HUES64 (cell line): ENCODE results near the gene PYGO1.

ENCODE experiments used
- H3K27ac ChIP-seq: 2 replicates; pipeline ENCODE4 v1.7.0; 2013; ENCODE audit warnings: low read depth, low read length, inconsistent platforms
- H3K27me3 ChIP-seq: 2 replicates; pipeline ENCODE4 v1.6.1; 2013; ENCODE audit warnings: mild to moderate bottlenecking, low read length; ENCODE audit not compliant: insufficient read depth
- H3K36me3 ChIP-seq: 2 replicates; pipeline ENCODE4 v1.6.1; 2013; ENCODE audit warnings: mild to moderate bottlenecking, low read length; ENCODE audit not compliant: insufficient read depth
- H3K4me1 ChIP-seq: 2 replicates; pipeline ENCODE4 v1.6.1; 2013; ENCODE audit warnings: mild to moderate bottlenecking, low read length, moderate library complexity; ENCODE audit not compliant: insufficient read depth
- H3K4me3 ChIP-seq: 2 replicates; pipeline ENCODE4 v1.5.1; 2013; ENCODE audit warnings: mild to moderate bottlenecking, low read length, moderate library complexity
- H3K9ac ChIP-seq: 2 replicates; pipeline ENCODE4 v1.6.1; 2013; ENCODE audit warnings: mild to moderate bottlenecking, low read depth, low read length
- H3K9me3 ChIP-seq: 2 replicates; pipeline ENCODE4 v1.6.1; 2013; ENCODE audit warnings: low read depth, low read length; ENCODE audit not compliant: insufficient read depth
- WGBS: fragments of 150-250, 120-280 bp; methylation state at CpG from one replicate; pipeline ENCODE4 v1.1.7; 2013; ENCODE audit warnings: missing lambda C conversion rate; 5-methylcytosine and 5-hydroxymethylcytosine counted together

The PYGO1 gene

GRCh38 chr15:55573224-55573623, 14.9 kb downstream of the PYGO1 start:
- H3K9ac ChIP-seq = no peak overlapping the region
- H3K27ac ChIP-seq = no peak overlapping the region
- H3K4me1 ChIP-seq = no peaks in the 10 kb centered on the region
- no peak overlapping the region for H3K4me3 ChIP-seq
- H3K9me3 ChIP-seq = peaks cover 7% of the 10 kb centered on the region
- H3K27me3 ChIP-seq = no peaks in the 10 kb centered on the region
- H3K36me3 ChIP-seq = no peaks in the 10 kb centered on the region

DNA sequence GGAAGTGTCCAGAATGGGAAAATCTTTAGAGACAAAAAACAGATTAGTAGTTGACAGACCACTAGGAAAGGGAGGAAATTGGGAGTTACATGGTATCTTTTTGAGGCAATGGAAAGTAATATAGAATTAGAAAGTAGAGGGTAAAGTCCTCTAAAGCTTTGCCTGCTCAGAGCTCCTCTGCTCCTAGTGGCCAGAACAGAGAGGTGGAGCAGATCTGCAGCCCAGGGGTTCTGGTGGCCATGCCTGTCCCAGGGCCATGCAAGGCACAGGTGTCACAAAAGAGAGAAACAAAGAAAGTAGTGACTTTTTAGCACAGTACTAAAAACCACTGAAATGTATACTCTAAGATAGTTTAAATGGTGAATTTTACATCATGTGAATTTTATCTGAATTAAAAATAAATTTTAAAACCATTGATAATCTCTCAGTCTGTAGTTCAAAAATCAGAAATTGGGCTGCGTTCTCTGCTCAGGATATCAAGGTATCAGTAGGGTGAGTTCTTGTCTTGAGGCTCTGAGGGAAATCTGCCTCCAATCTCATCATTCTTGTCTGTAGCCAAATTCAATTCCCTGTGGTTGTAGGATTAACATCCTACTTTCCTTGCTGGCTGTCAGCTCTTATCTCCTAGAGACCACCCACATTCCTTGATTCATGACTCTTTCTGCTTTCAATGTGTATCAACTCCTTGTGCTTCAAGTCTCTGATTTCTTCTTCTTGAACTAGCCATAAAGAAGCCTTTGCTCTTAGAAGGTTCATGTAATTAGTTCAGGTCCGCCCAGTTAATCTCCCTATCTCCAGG, 23.6 kb downstream of the PYGO1 start:
- Histone ChIP-seq H3K9me3 (no peaks in the 10 kb centered on the region), H3K36me3 (no peaks in the 10 kb centered on the region), H3K27me3 (no peaks in the 10 kb centered on the region), H3K9ac (no peak overlapping the region), H3K4me1 (no peaks in the 10 kb centered on the region), H3K4me3 (no peak overlapping the region), H3K27ac (no peak overlapping the region)
- 86% methylated on average over 2 of the region's 2 CpGs for WGBS

DNA sequence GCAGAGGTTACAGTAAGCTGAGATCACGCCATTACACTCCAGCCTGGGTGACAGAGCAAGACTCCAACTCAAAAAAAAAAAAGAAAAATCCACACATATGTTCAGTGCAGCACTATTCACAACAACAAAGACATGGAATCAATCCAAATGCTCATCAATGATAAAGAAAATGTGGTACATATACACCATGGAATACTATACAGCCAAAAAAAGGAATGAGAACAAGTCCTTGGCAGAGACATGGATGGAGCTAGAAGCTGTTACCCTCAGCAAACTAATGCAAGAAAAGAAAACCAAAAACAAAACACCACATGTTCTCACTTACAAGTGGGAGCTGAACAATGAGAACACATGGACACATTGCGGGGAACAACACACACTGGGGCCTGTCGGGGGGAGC, 25.5 kb downstream of the PYGO1 start:
- H3K36me3 ChIP-seq = no peaks in the 10 kb centered on the region
- no peaks in the 10 kb centered on the region for H3K4me1 ChIP-seq
- no peak overlapping the region for H3K27ac ChIP-seq
- 61% methylated on average over 3 of the region's 3 CpGs for WGBS
- no peak overlapping the region for H3K4me3 ChIP-seq
- H3K9ac ChIP-seq = no peak overlapping the region
- H3K27me3 ChIP-seq = no peaks in the 10 kb centered on the region
- no peaks in the 10 kb centered on the region for H3K9me3 ChIP-seq

GRCh38 chr15:55555089-55555488, 33.1 kb downstream of the PYGO1 start:
- 96% methylated on average over 4 of the region's 4 CpGs for WGBS
- no peak overlapping the region for H3K27ac ChIP-seq

DNA sequence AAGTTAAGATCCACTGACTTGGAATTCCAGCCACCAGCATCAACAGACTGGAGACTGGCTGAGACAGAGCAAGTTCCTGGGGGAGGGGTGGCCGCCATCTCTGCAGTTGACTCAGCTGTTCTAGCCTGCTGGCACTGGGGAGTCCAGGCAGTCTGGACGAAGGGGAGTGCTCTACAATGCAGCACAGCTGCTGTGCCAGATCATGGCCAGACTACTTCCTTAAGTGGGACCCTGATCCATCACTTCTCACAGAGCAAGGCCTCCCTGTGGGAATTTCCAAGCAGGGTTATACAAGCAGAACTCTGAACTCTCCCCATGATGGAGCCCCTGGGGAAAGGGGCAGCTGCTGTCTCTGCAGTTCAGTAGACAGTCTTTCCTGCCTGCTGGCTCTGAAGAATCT, 35.2 kb downstream of the PYGO1 start:
- Histone ChIP-seq H3K9me3 (peaks cover 21% of the 10 kb centered on the region; the same call in 1 of the 2 replicates), H3K9ac (no peak overlapping the region), H3K4me1 (peaks cover 6% of the 10 kb centered on the region; the same call in 1 of the 2 replicates), H3K27me3 (no peaks in the 10 kb centered on the region), H3K36me3 (no peaks in the 10 kb centered on the region), H3K4me3 (no peak overlapping the region), H3K27ac (no peak overlapping the region; the same call in 1 of the 2 replicates)
- WGBS = 76% methylated on average over 2 of the region's 2 CpGs

More at GRCh38 chr15:55555089-55555488, 33.1 kb downstream of the PYGO1 start:
- no peaks in the 10 kb centered on the region for H3K36me3 ChIP-seq
- no peaks in the 10 kb centered on the region for H3K27me3 ChIP-seq
- peaks cover 6% of the 10 kb centered on the region; the same call in 1 of the 2 replicates for H3K4me1 ChIP-seq
- peaks cover 21% of the 10 kb centered on the region; the same call in 1 of the 2 replicates for H3K9me3 ChIP-seq
- no peak overlapping the region for H3K9ac ChIP-seq
- no peak overlapping the region for H3K4me3 ChIP-seq

DNA sequence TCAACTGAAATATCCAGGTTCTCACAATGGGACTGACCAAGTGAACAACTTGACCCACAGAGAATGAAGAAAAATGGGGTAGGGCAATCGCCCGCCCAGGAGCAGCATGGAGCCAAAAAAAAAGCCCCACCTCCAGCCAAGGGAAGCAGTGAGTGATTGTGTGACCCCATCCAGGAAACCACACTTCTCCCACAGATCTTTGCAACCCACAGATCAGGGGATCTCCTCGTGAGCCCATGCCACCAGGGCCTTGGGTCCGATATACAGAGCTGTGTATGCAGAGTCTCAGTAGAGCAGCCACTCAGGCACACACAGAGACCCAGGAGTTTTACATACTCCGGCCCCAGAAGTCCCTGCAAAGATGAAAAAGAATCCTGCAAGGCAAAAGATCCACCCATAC, 35.7 kb downstream of the PYGO1 start:
- no peaks in the 10 kb centered on the region for H3K27me3 ChIP-seq
- H3K36me3 ChIP-seq = no peaks in the 10 kb centered on the region
- no peak overlapping the region for H3K9ac ChIP-seq
- 88% methylated on average over 5 of the region's 5 CpGs for WGBS
- peak overlapping the region; percentile 30; the same call in 1 of the 2 replicates for H3K27ac ChIP-seq
- H3K4me3 ChIP-seq = no peak overlapping the region
- H3K4me1 ChIP-seq = peaks cover 6% of the 10 kb centered on the region; the same call in 1 of the 2 replicates
- H3K9me3 ChIP-seq = peaks cover 21% of the 10 kb centered on the region; the same call in 1 of the 2 replicates

GRCh38 chr15:55549305-55549704, 38.8 kb downstream of the PYGO1 start:
- no CpG with 5 or more reads among the region's 1 CpG for WGBS
- H3K27me3 ChIP-seq = no peaks in the 10 kb centered on the region
- no peak overlapping the region for H3K4me3 ChIP-seq
- no peak overlapping the region for H3K27ac ChIP-seq
- no peak overlapping the region for H3K9ac ChIP-seq
- H3K4me1 ChIP-seq = peaks cover 6% of the 10 kb centered on the region; the same call in 1 of the 2 replicates
- H3K36me3 ChIP-seq = no peaks in the 10 kb centered on the region
- no peaks in the 10 kb centered on the region; the same call in 1 of the 2 replicates for H3K9me3 ChIP-seq

GRCh38 chr15:55546718-55547117, 41.4 kb downstream of the PYGO1 start:
- Histone ChIP-seq H3K9me3 (no peaks in the 10 kb centered on the region), H3K4me3 (no peak overlapping the region), H3K9ac (no peak overlapping the region), H3K27me3 (no peaks in the 10 kb centered on the region), H3K4me1 (no peaks in the 10 kb centered on the region), H3K36me3 (no peaks in the 10 kb centered on the region), H3K27ac (no peak overlapping the region)
- 89% methylated on average over 5 of the region's 5 CpGs for WGBS

DNA sequence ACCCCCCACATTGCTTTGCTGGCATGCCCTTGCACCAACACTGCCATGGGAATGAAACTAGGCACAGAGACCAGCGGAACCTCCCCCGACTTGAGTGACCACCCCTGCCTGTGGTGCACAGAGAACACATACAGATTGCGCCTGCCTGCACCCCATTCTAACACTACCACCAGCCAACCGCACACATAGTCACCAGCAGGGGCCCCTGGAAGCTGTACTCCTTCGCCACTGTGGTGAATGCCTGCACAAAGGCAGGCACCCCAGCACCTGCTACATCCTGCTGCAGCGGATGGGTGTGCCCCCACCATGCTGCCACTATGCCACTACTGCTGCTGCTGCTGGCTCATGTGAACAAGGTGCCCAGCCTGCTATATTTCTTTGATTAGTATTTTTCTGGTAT, 52.7 kb downstream of the PYGO1 start:
- Histone ChIP-seq H3K27me3 (no peaks in the 10 kb centered on the region), H3K27ac (no peak overlapping the region), H3K9me3 (no peaks in the 10 kb centered on the region), H3K4me1 (no peaks in the 10 kb centered on the region), H3K36me3 (no peaks in the 10 kb centered on the region), H3K9ac (no peak overlapping the region), H3K4me3 (no peak overlapping the region)
- 78% methylated on average over 6 of the region's 6 CpGs for WGBS

DNA sequence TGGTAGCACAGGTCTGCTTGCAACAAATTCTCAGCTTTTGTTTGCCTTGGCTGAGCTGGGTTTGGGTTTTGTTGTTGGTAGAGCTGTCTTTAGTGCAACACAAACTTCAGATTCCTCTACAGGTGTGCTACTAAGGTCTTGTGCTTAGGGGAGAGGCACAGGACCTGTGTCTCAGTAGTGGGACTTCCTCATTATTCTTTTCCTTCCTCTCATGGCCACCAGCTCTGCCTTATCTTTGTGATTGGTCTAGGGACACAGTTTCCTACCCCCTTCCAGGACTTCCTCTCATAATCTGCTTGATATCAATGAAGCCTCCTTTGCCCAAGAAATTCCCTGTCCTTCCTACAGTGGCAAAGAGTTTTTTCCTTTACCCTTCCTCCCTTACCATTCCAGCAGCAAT, 55.2 kb downstream of the PYGO1 start:
- no peak overlapping the region for H3K27ac ChIP-seq
- 0 out of 2 replicates have a peak, but pooled peaks cover 3% of the 10 kb centered on the region for H3K4me1 ChIP-seq
- no peak overlapping the region for H3K9ac ChIP-seq
- no peaks in the 10 kb centered on the region for H3K36me3 ChIP-seq
- H3K4me3 ChIP-seq = no peak overlapping the region
- H3K27me3 ChIP-seq = no peaks in the 10 kb centered on the region
- H3K9me3 ChIP-seq = no peaks in the 10 kb centered on the region

DNA sequence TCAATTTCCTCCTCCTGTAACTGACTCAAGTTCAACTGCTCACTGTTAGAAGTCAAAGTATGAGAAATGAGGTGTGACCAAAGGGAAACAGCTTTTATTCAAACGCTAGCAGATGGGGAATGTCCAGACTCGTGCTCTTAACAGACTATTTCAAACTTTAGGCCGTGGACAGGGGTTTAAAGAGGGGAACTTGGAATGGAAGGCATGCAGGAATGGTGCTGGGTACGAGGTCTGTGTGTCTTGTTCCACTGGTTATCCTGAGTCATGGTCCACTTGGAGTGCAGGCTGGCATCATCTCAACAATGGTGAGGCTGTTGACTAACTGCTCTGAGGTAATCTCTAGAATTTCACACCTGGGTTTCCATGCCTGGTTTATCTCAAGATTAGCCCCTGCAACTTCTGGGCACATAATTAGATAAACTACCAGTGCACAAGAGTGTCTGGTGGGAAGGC, 57.3 kb downstream of the PYGO1 start:
- peaks cover 10% of the 10 kb centered on the region for H3K27me3 ChIP-seq
- H3K4me1 ChIP-seq = 0 out of 2 replicates have a peak, but pooled peaks cover 3% of the 10 kb centered on the region
- H3K9me3 ChIP-seq = no peaks in the 10 kb centered on the region
- no peak overlapping the region for H3K9ac ChIP-seq
- no peak overlapping the region for H3K4me3 ChIP-seq
- no peak overlapping the region for H3K27ac ChIP-seq
- 88% methylated on average over 4 of the region's 4 CpGs for WGBS
- H3K36me3 ChIP-seq = no peaks in the 10 kb centered on the region
